Activated CD8-positive, alpha-beta memory T cell treated with anti-CD3 and anti-CD28 coated beads, Interleukin-2, amount 50 U/mL, for 24 hours (primary cell): ENCODE results near the gene AKAP14.
"Not testable (repeated sequence)": the region's sequence is repeated elsewhere in the genome, so short reads cannot be mapped to it uniquely, and the experiment has no call there.

Experiments
- DNase-seq: peaks from one replicate; pipeline ENCODE4 v3.0.0-alpha.2; 2020; ENCODE audit errors: extremely low read depth

Gene AKAP14

GRCh38 chrX:119922391-119922790 is 26.7 kb downstream of the AKAP14 start:
- not testable (repeated sequence) for DNase-seq

- DNase-seq = no peak
Observed at GRCh38 chrX:119935215-119935874, 39.7 kb downstream of the AKAP14 start.

- DNase-seq = no peak
Observed at GRCh38 chrX:119941336-119941735, 45.6 kb downstream of the AKAP14 start.

- no peak for DNase-seq
Observed at GRCh38 chrX:119942173-119942819, 46.6 kb downstream of the AKAP14 start.

- DNase-seq = no peak
Observed at GRCh38 chrX:119942831-119943184, 47.1 kb downstream of the AKAP14 start.

- peak; percentile 72 for DNase-seq
Observed at GRCh38 chrX:119943185-119943988, 47.7 kb downstream of the AKAP14 start, which contains the start of gene NKAP. NKAP (minus strand) TSS chrX:119943751; CDS start chrX:119943605, 146 bp downstream.

GRCh38 chrX:119945481-119945880 is 49.8 kb downstream of the AKAP14 start:
- DNase-seq = no peak

GRCh38 chrX:119948381-119948780 is 52.7 kb downstream of the AKAP14 start:
- DNase-seq = no peak

- DNase-seq = no peak
Observed at GRCh38 chrX:119954374-119954773, 58.7 kb downstream of the AKAP14 start.

GRCh38 chrX:119955807-119956570 is 60.3 kb downstream of the AKAP14 start:
- not testable (repeated sequence) for DNase-seq

GRCh38 chrX:119960625-119961024 is 64.9 kb downstream of the AKAP14 start:
- no peak for DNase-seq

- DNase-seq = not testable (repeated sequence)
Observed at GRCh38 chrX:119966837-119967236, 71.1 kb downstream of the AKAP14 start.
